T follicular helper cell (primary cell): ENCODE measurements around the gene EFHB.
"Not testable (repeated sequence)": the region's sequence is repeated elsewhere in the genome, so short reads cannot be mapped to it uniquely, and the experiment has no call there.

Experiments used
- DNase-seq: peaks from one replicate; pipeline ENCODE4 v3.0.0-alpha.2; 2020; ENCODE audit warnings: low read depth

EFHB gene

GRCh38 chr3:19931767-19932188, 2.2 kb downstream of the EFHB start:
- no peak for DNase-seq

GRCh38 chr3:19931180-19931692, 2.8 kb downstream of the EFHB start:
- no peak for DNase-seq

- DNase-seq, result no peak
These were observed 13.5 kb downstream of the EFHB start for GRCh38 chr3:19920401-19921080.

- DNase-seq, result no peak
These were observed 16.9 kb downstream of the EFHB start for GRCh38 chr3:19917167-19917566.

GRCh38 chr3:19911452-19911851, 22.6 kb downstream of the EFHB start:
- no peak for DNase-seq

GRCh38 chr3:19907523-19907922, 26.5 kb downstream of the EFHB start:
- no peak for DNase-seq

- no peak for DNase-seq
These were observed 30.4 kb downstream of the EFHB start for GRCh38 chr3:19903649-19904048.

- no peak for DNase-seq
These were observed 32.1 kb downstream of the EFHB start for GRCh38 chr3:19901918-19902317.

- DNase-seq, result no peak
These were observed 32.7 kb downstream of the EFHB start for GRCh38 chr3:19901337-19901736.

- DNase-seq, result not testable (repeated sequence)
These were observed 34.2 kb downstream of the EFHB start for GRCh38 chr3:19899833-19900232.

GRCh38 chr3:19899264-19899663, 34.8 kb downstream of the EFHB start:
- DNase-seq, result no peak

- DNase-seq, result no peak
These were observed 35.3 kb downstream of the EFHB start for GRCh38 chr3:19898721-19899120.

GRCh38 chr3:19891740-19892139, 42.3 kb downstream of the EFHB start:
- no peak for DNase-seq

- DNase-seq, result no peak
These were observed 45.4 kb downstream of the EFHB start for GRCh38 chr3:19888428-19889152.

GRCh38 chr3:19887122-19887521, 46.9 kb downstream of the EFHB start:
- not testable (repeated sequence) for DNase-seq

GRCh38 chr3:19886404-19886803, 47.6 kb downstream of the EFHB start:
- DNase-seq, result no peak

GRCh38 chr3:19885468-19885867, 48.5 kb downstream of the EFHB start:
- no peak for DNase-seq

- no peak for DNase-seq
These were observed 52.2 kb downstream of the EFHB start for GRCh38 chr3:19881852-19882251.

- no peak for DNase-seq
These were observed 53.0 kb downstream of the EFHB start for GRCh38 chr3:19881036-19881435.

GRCh38 chr3:19877656-19878055, 56.4 kb downstream of the EFHB start:
- no peak for DNase-seq

- no peak for DNase-seq
These were observed 67.2 kb downstream of the EFHB start for GRCh38 chr3:19866751-19867347.

- DNase-seq, result not testable (repeated sequence)
These were observed 78.7 kb downstream of the EFHB start for GRCh38 chr3:19855318-19855717.

- not testable (repeated sequence) for DNase-seq
These were observed 87.4 kb downstream of the EFHB start for GRCh38 chr3:19846609-19847008.
